Upper lobe of left lung (tissue), 6 donors: ENCODE data around the gene WDR3. TPM values are rescaled to one million over a fixed set of nuclear protein-coding genes. Genes with fewer than 3 reads are reported as not detected.

ENCODE experiments used
- ATAC-seq, 2 donors: fragments of 200-7000 bp; cut with Tn5 transposase; one replicate each; pipeline ENCODE4 v1.9.1; 2022; ENCODE audit warnings: mild to moderate bottlenecking in 2 of 2, moderate library complexity in 2 of 2; ENCODE audit not compliant: low FRiP score in 2 of 2
- DNase-seq, 2 donors: peaks; one replicate each; pipeline ENCODE4 v3.0.0-alpha.2; 2019 to 2020
- H3K27ac ChIP-seq, 4 donors: fragments of 200-600 bp; sonication (generic); one replicate each; pipeline ENCODE4 v1.5.1; 2016 to 2019
- H3K27me3 ChIP-seq, 4 donors: fragments of 200-600 bp; sonication (generic); one replicate each; pipeline ENCODE4 v1.5.1; 2017 to 2019
- H3K36me3 ChIP-seq, 4 donors: fragments of 200-600 bp; sonication (generic); one replicate each; pipeline ENCODE4 v1.5.1; 2016 to 2019
- H3K4me1 ChIP-seq, 4 donors: fragments of 200-600 bp; sonication (generic); one replicate each; pipeline ENCODE4 v1.5.1; 2018 to 2019
- H3K4me3 ChIP-seq, 4 donors: fragments of 200-600 bp; sonication (generic); one replicate each; pipeline ENCODE4 v1.5.1; 2017 to 2019; ENCODE audit warnings: mild to moderate bottlenecking in 2 of 4, moderate library complexity in 1 of 4
- H3K9me3 ChIP-seq, 4 donors: fragments of 200-600 bp; sonication (generic); one replicate each; pipeline ENCODE4 v1.5.1; 2018 to 2019
- CTCF ChIP-seq, 6 experiments: fragments of 450-650 bp in 4 of 6; fragments of 200-600 bp in 2 of 6; sonication (generic) in 2 of 6; IDR thresholded peaks; one replicate each; pipeline ENCODE4 v1.5.1; 2016 to 2019; ENCODE audit warnings: antibody characterized with exemption in 6 of 6
- EP300 ChIP-seq, 4 donors: sonication (generic); formaldehyde crosslinking; IDR thresholded peaks; one replicate each; pipeline ENCODE4 v1.5.1; 2017; ENCODE audit warnings: antibody characterized with exemption in 4 of 4, control low read depth in 2 of 4
- POLR2A ChIP-seq, 4 donors: fragments of 450-650 bp; IDR thresholded peaks; one replicate each; pipeline ENCODE4 v1.5.1; 2016 to 2017; ENCODE audit warnings: antibody characterized with exemption in 4 of 4, mild to moderate bottlenecking in 2 of 4
- POLR2AphosphoS5 ChIP-seq, 2 donors: sonication (generic); formaldehyde crosslinking; IDR thresholded peaks; one replicate each; pipeline ENCODE4 v1.5.1; 2017; ENCODE audit warnings: antibody characterized with exemption in 2 of 2
- WGBS, 2 donors: methylation state at CpG; one replicate each; pipeline ENCODE4 v1.1.5; 2017 to 2018; 5-methylcytosine and 5-hydroxymethylcytosine counted together
- total RNA-seq, 6 donors: library from RNA; depleted of rRNA in 4 of 6; stranded (reverse); fragments of >200 nt in 4 of 6; gene quantifications; one replicate each; pipeline versions ENCODE4 v1.1.0 to v1.2.1, GENCODE V29; 2016 to 2021
- donor health status: DM: no; HTN: no; CAD: no; lungs with moderate emphysema.
- donor health status: DM: no; HTN: yes; CAD: no; lungs with severe emphysema.

The WDR3 gene
- total RNA-seq, 6 donors from 2014 or later, result 2.3 to 17.7 (median 11.3) TPM

DNA sequence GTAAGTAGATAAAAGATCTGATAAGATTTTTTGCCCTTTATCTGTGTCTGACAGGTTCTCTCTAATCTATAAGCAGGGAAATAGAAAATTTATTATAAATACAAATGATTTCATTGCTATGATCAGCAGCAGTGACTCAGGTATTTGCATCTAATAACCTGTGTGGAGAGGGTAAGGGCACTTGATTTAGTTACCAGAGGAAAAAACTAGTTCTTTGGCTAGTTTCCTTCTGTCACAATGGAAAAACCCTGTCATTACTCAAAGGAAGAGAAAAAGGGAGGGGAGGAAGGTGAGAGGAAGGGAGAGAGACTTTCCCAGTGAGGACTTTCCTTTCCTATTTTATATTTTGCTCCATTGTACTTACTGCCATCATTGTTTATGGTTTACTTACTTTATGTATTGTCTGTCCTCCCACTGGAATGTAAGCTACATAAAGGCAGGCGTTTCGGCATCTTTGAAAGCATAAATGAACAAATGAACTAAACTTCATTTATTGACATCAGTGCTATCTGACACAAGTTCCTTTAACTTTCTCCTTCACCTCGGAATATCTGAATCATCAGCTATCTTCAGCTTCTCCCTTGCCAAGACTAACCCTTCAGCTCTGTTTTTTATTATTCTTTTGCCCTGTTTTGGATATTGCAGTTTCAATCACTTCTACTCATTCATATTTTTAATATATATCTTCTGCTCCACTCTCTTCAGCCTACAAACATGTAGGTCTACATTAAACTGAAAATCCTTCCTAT is 34.9 kb downstream of the WDR3 start:
- Histone ChIP-seq H3K36me3 (peaks cover 0 to 28% (median 5%) of the 10 kb centered on the region in 4 donors), H3K27ac (no peak overlapping the region), H3K4me3 (no peak overlapping the region), H3K27me3 (no peaks in the 10 kb centered on the region), H3K9me3 (no peaks in the 10 kb centered on the region), H3K4me1 (no peaks in the 10 kb centered on the region)
- 81 to 88% methylated on average over 3 of the region's 3 CpGs for WGBS, 2 donors
- TF ChIP-seq POLR2AphosphoS5 (IDR thresholded peaks at IDR 0.05) (no peak), CTCF (IDR thresholded peaks at IDR 0.05) (no peak), EP300 (IDR thresholded peaks at IDR 0.05) (no peak)
- ATAC-seq, result no peak
- DNase-seq, result no peak

GRCh38 chr1:117967477-117967876 is 37.9 kb downstream of the WDR3 start:
- ATAC-seq, result no peak
- no peak for DNase-seq
- 42 to 53% methylated on average over 4 of the region's 4 CpGs for WGBS, 2 donors
- no peaks in the 10 kb centered on the region for H3K4me1 ChIP-seq
- no peaks in the 10 kb centered on the region for H3K9me3 ChIP-seq
- no peak overlapping the region for H3K27ac ChIP-seq
- peaks cover 0 to 9% (median 0%) of the 10 kb centered on the region in 4 donors for H3K36me3 ChIP-seq
- TF ChIP-seq POLR2AphosphoS5 (IDR thresholded peaks at IDR 0.05) (no peak), CTCF (IDR thresholded peaks at IDR 0.05) (peak in 2 of 6 experiments; percentile 17 to 30)
- H3K4me3 ChIP-seq, result no peak overlapping the region
- H3K27me3 ChIP-seq, result no peaks in the 10 kb centered on the region

- 3 to 6% methylated on average over 1 of the region's 1 CpG for WGBS, 2 donors
- Histone ChIP-seq H3K4me1 (no peaks in the 10 kb centered on the region), H3K4me3 (no peak overlapping the region), H3K27me3 (no peaks in the 10 kb centered on the region), H3K9me3 (no peaks in the 10 kb centered on the region), H3K36me3 (peaks cover 0 to 6% (median 0%) of the 10 kb centered on the region in 4 donors), H3K27ac (no peak overlapping the region)
- ATAC-seq (no peak), DNase-seq (no peak)
- TF ChIP-seq CTCF (IDR thresholded peaks at IDR 0.05) (no peak), POLR2AphosphoS5 (IDR thresholded peaks at IDR 0.05) (no peak), EP300 (IDR thresholded peaks at IDR 0.05) (no peak), POLR2A (IDR thresholded peaks at IDR 0.05) (no peak)
Observed at GRCh38 chr1:117967881-117968280, 38.3 kb downstream of the WDR3 start.

- no peak for ATAC-seq
Observed at GRCh38 chr1:117970252-117970651, 40.7 kb downstream of the WDR3 start.

More at GRCh38 chr1:117970252-117970651, 40.7 kb downstream of the WDR3 start:
- no peak overlapping the region for H3K27ac ChIP-seq
- H3K36me3 ChIP-seq, result no peaks in the 10 kb centered on the region
- TF ChIP-seq POLR2A (IDR thresholded peaks at IDR 0.05) (no peak), EP300 (IDR thresholded peaks at IDR 0.05) (no peak), POLR2AphosphoS5 (IDR thresholded peaks at IDR 0.05) (no peak), CTCF (IDR thresholded peaks at IDR 0.05) (no peak)
- no peaks in the 10 kb centered on the region for H3K9me3 ChIP-seq
- WGBS, 2 donors, result 86 to 89% methylated on average over 6 to 9 of the region's 9 CpGs
- no peaks in the 10 kb centered on the region for H3K4me1 ChIP-seq
- no peak overlapping the region for H3K4me3 ChIP-seq
- no peak for DNase-seq
- no peaks in the 10 kb centered on the region for H3K27me3 ChIP-seq
